HepG2 (cell line): Measurements from ENCODE around the gene ARL3. TPM values are rescaled to one million over a fixed set of nuclear protein-coding genes. Genes with fewer than 3 reads are reported as not detected.
A peak's percentile ranks its signal among the peaks of the same experiment; 100 is the strongest.

Experiments used
- ATM ChIP-seq: fragments of 450-650 bp; IDR thresholded peaks from 2 replicates; pipeline ENCODE4 v1.7.1; 2017; ENCODE audit warnings: mild to moderate bottlenecking, borderline replicate concordance
- DNMT3B ChIP-seq: conservative IDR thresholded peaks from 2 replicates; pipeline ENCODE4 v1.6.1; 2016; ENCODE audit warnings: missing biosample characterization, control low read depth
- FOXK2 ChIP-seq: fragments of 450-650 bp; IDR thresholded peaks from 2 replicates; pipeline ENCODE4 v1.6.1; 2016
- FOXP1 ChIP-seq, 2 experiments: fragments of 450-650 bp in 1 of 2; IDR thresholded peaks; 2 replicates each; pipeline ENCODE4 v1.6.1; 2017 to 2018; ENCODE audit warnings: antibody characterized with exemption in 1 of 2
- NPAS2 ChIP-seq: sonication (generic); formaldehyde crosslinking; IDR thresholded peaks from 2 replicates; pipeline ENCODE4 v1.8.0; 2022; ENCODE audit warnings: mild to moderate bottlenecking, missing genetic modification reagents, borderline replicate concordance
- NR2F2 ChIP-seq: IDR thresholded peaks from 2 replicates; pipeline ENCODE4 v1.6.1; 2012; ENCODE audit warnings: low read depth, inconsistent platforms, borderline replicate concordance
- SIN3B ChIP-seq: fragments of 150-350 bp; IDR thresholded peaks from 2 replicates; pipeline ENCODE4 v1.6.1; 2014; ENCODE audit warnings: low read length
- THAP11 ChIP-seq: IDR thresholded peaks from 2 replicates; pipeline ENCODE4 v1.6.1; 2016; ENCODE audit warnings: missing biosample characterization, missing genetic modification reagents
- ZFP37 ChIP-seq: sonication (generic); formaldehyde crosslinking; IDR thresholded peaks from 2 replicates; pipeline ENCODE4 v1.4.0; 2020; ENCODE audit warnings: missing genetic modification reagents, borderline replicate concordance
- ZNF577 ChIP-seq: sonication (generic); formaldehyde crosslinking; IDR thresholded peaks from 2 replicates; pipeline ENCODE4 v1.4.0; 2020; ENCODE audit warnings: mild to moderate bottlenecking, low read depth, missing genetic modification reagents, borderline replicate concordance
- ZNF709 ChIP-seq: sonication (generic); formaldehyde crosslinking; IDR thresholded peaks from 2 replicates; pipeline ENCODE4 v1.5.0; 2020; ENCODE audit warnings: mild to moderate bottlenecking, missing genetic modification reagents
- polyA plus RNA-seq, 8 experiments: library from polyadenylated mRNA; depleted of rRNA in 3 of 8; stranded (reverse) in 7 of 8; unstranded in 1 of 8; fragments of >200 nt; fragmentation: Illumina TruSeq in 4 of 8; extraction: Trizol in 4 of 8; gene quantifications; 2 replicates each; pipeline versions ENCODE4 v1.2.1 to v1.2.3, GENCODE V29; 2011 to 2016; ENCODE audit warnings: low read depth in 4 of 8, missing spikeins in 1 of 8, mixed read lengths in 1 of 8; ENCODE audit not compliant: insufficient read depth in 1 of 8
- total RNA-seq, 5 experiments: library from RNA; depleted of rRNA; stranded (reverse); fragments of >200 nt; fragmentation: Illumina TruSeq; extraction: Trizol; gene quantifications; 2 replicates each; pipeline ENCODE4 v1.2.3, GENCODE V29; 2016; ENCODE audit warnings: low read depth in 1 of 5
- TF ChIP-seq, protein P1 (sequence below): sonication (generic); formaldehyde crosslinking; IDR thresholded peaks from 2 replicates; pipeline ENCODE4 v1.9.0; 2021; ENCODE audit warnings: missing genetic modification reagents, borderline replicate concordance
- TF ChIP-seq, protein P2 (sequence below): sonication (generic); formaldehyde crosslinking; IDR thresholded peaks from 2 replicates; pipeline ENCODE4 v1.5.0; 2020; ENCODE audit warnings: mild to moderate bottlenecking, missing genetic modification reagents
- TF ChIP-seq, protein P3 (sequence below): sonication (generic); formaldehyde crosslinking; IDR thresholded peaks from 2 replicates; pipeline ENCODE4 v1.8.0; 2022; ENCODE audit warnings: mild to moderate bottlenecking, missing genetic modification reagents, borderline replicate concordance
- TF ChIP-seq, protein P4 (sequence below): IDR thresholded peaks from 2 replicates; pipeline ENCODE4 v1.6.1; 2012; ENCODE audit warnings: low read depth, low read length, improper control_type of control experiment
- TF ChIP-seq, protein P5 (sequence below): sonication (generic); formaldehyde crosslinking; IDR thresholded peaks from 2 replicates; pipeline ENCODE4 v1.9.0; 2022; ENCODE audit warnings: missing genetic modification reagents, mild to moderate bottlenecking, borderline replicate concordance
- TF ChIP-seq, protein P6 (sequence below): IDR thresholded peaks from 2 replicates; pipeline ENCODE4 v1.6.1; 2016; ENCODE audit warnings: missing compliant biosample characterization, missing genetic modification reagents, borderline replicate concordance
- TF ChIP-seq, protein P7 (sequence below): sonication (generic); formaldehyde crosslinking; IDR thresholded peaks from 2 replicates; pipeline ENCODE4 v1.5.0; 2020; ENCODE audit warnings: missing genetic modification reagents

The ARL3 gene
- total and polyA plus RNA-seq, 2 of the 13 experiments (the other 11 are each of a cell fraction or from before 2014, with no cell fraction given): 5.2 to 6.6 TPM

DNA sequence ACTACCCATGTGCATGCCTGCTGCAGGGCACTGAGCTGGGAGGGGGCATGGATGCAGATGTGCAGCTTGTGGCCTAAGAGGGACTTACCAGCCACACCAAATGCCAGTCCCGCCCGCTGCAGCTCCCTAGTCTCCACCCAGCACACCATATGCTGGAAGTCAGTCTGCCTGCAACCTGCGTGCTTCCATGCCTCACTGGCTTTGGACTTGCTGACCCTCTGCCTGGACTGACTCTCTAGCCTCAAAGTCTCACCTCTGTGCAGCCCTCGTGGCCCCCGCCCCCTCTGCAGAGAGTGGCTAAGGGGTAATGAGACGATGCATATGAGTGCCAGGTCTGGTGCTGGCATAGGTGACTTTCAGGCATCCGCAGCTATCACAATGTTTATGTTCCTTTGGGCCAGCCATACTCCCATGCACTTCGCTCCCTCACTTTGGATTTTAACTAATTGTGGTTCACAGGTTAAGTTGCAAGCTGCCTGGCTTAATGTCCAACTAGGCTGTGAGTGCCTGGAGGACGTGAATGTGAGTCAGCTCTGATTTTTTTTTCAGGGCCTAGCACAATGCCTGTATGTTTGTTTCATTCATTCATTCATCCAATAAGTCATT, 48.2 kb downstream of the ARL3 start (continued):
- TF ChIP-seq, protein P1, sequence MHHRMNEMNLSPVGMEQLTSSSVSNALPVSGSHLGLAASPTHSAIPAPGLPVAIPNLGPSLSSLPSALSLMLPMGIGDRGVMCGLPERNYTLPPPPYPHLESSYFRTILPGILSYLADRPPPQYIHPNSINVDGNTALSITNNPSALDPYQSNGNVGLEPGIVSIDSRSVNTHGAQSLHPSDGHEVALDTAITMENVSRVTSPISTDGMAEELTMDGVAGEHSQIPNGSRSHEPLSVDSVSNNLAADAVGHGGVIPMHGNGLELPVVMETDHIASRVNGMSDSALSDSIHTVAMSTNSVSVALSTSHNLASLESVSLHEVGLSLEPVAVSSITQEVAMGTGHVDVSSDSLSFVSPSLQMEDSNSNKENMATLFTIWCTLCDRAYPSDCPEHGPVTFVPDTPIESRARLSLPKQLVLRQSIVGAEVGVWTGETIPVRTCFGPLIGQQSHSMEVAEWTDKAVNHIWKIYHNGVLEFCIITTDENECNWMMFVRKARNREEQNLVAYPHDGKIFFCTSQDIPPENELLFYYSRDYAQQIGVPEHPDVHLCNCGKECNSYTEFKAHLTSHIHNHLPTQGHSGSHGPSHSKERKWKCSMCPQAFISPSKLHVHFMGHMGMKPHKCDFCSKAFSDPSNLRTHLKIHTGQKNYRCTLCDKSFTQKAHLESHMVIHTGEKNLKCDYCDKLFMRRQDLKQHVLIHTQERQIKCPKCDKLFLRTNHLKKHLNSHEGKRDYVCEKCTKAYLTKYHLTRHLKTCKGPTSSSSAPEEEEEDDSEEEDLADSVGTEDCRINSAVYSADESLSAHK (CRISPR knock-in tag): no peak
- TF ChIP-seq, protein P2, sequence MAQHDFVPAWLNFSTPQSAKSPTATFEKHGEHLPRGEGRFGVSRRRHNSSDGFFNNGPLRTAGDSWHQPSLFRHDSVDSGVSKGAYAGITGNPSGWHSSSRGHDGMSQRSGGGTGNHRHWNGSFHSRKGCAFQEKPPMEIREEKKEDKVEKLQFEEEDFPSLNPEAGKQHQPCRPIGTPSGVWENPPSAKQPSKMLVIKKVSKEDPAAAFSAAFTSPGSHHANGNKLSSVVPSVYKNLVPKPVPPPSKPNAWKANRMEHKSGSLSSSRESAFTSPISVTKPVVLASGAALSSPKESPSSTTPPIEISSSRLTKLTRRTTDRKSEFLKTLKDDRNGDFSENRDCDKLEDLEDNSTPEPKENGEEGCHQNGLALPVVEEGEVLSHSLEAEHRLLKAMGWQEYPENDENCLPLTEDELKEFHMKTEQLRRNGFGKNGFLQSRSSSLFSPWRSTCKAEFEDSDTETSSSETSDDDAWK (CRISPR knock-in tag): no peak
- no peak; the same call in 1 of the 2 replicates for TF ChIP-seq NR2F2
- TF ChIP-seq ZFP37 (CRISPR knock-in tag): no peak
- TF ChIP-seq DNMT3B (CRISPR knock-in tag): no peak
- TF ChIP-seq, protein P3, sequence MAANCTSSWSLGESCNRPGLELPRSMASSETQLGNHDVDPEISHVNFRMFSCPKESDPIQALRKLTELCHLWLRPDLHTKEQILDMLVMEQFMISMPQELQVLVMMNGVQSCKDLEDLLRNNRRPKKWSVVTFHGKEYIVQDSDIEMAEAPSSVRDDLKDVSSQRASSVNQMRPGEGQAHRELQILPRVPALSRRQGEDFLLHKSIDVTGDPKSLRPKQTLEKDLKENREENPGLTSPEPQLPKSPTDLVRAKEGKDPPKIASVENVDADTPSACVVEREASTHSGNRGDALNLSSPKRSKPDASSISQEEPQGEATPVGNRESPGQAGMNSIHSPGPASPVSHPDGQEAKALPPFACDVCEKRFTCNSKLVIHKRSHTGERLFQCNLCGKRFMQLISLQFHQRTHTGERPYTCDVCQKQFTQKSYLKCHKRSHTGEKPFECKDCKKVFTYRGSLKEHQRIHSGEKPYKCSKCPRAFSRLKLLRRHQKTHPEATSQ (CRISPR knock-in tag): no peak
- TF ChIP-seq ZNF577 (CRISPR knock-in tag): no peak
- no peak for TF ChIP-seq ATM
- TF ChIP-seq, protein P4, sequence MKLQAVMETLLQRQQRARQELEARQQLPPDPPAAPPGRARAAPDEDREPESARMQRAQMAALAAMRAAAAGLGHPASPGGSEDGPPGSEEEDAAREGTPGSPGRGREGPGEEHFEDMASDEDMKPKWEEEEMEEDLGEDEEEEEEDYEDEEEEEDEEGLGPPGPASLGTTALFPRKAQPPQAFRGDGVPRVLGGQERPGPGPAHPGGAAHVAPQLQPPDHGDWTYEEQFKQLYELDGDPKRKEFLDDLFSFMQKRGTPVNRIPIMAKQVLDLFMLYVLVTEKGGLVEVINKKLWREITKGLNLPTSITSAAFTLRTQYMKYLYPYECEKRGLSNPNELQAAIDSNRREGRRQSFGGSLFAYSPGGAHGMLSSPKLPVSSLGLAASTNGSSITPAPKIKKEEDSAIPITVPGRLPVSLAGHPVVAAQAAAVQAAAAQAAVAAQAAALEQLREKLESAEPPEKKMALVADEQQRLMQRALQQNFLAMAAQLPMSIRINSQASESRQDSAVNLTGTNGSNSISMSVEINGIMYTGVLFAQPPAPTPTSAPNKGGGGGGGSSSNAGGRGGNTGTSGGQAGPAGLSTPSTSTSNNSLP: 0 out of 2 replicates have a peak, but pooled peaks have one; percentile 5
- TF ChIP-seq THAP11 (CRISPR knock-in tag): no peak; the same call in 1 of the 2 replicates
- no peak for TF ChIP-seq ZNF709 (CRISPR knock-in tag)
- TF ChIP-seq, protein P5, sequence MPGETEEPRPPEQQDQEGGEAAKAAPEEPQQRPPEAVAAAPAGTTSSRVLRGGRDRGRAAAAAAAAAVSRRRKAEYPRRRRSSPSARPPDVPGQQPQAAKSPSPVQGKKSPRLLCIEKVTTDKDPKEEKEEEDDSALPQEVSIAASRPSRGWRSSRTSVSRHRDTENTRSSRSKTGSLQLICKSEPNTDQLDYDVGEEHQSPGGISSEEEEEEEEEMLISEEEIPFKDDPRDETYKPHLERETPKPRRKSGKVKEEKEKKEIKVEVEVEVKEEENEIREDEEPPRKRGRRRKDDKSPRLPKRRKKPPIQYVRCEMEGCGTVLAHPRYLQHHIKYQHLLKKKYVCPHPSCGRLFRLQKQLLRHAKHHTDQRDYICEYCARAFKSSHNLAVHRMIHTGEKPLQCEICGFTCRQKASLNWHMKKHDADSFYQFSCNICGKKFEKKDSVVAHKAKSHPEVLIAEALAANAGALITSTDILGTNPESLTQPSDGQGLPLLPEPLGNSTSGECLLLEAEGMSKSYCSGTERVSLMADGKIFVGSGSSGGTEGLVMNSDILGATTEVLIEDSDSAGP (CRISPR knock-in tag): peak; percentile 59
- TF ChIP-seq, protein P6, sequence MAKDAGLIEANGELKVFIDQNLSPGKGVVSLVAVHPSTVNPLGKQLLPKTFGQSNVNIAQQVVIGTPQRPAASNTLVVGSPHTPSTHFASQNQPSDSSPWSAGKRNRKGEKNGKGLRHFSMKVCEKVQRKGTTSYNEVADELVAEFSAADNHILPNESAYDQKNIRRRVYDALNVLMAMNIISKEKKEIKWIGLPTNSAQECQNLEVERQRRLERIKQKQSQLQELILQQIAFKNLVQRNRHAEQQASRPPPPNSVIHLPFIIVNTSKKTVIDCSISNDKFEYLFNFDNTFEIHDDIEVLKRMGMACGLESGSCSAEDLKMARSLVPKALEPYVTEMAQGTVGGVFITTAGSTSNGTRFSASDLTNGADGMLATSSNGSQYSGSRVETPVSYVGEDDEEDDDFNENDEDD: no peak
- no peak for TF ChIP-seq NPAS2 (CRISPR knock-in tag)
- TF ChIP-seq, protein P7, sequence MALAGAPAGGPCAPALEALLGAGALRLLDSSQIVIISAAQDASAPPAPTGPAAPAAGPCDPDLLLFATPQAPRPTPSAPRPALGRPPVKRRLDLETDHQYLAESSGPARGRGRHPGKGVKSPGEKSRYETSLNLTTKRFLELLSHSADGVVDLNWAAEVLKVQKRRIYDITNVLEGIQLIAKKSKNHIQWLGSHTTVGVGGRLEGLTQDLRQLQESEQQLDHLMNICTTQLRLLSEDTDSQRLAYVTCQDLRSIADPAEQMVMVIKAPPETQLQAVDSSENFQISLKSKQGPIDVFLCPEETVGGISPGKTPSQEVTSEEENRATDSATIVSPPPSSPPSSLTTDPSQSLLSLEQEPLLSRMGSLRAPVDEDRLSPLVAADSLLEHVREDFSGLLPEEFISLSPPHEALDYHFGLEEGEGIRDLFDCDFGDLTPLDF (CRISPR knock-in tag): no peak
- no peak for TF ChIP-seq FOXK2
- no peak for TF ChIP-seq FOXP1 (IDR thresholded peaks at IDR 0.05)
- peak; percentile 28; the same call in 1 of the 2 replicates for TF ChIP-seq FOXP1 (CRISPR knock-in tag; IDR thresholded peaks at IDR 0.05)
- TF ChIP-seq SIN3B: no peak
